ENCODE measurements around the gene LIPI.
"Not testable (repeated sequence)": the region's sequence is repeated elsewhere in the genome, so short reads cannot be mapped to it uniquely, and the experiment has no call there.

LIPI gene

GRCh38 chr21:14119038-14119437 is 91.7 kb downstream of the LIPI start:
- DNase-seq (ENCODE audit: low read depth in 2 of 3, low spot score in 2 of 3), result no peak

- no peak for DNase-seq (ENCODE audit: low read depth in 2 of 3, low spot score in 2 of 3)
These were observed 94.7 kb downstream of the LIPI start for GRCh38 chr21:14116080-14116481.

- no peak for DNase-seq (ENCODE audit: low read depth in 2 of 3, low spot score in 2 of 3)
These were observed 95.1 kb downstream of the LIPI start for GRCh38 chr21:14115646-14116045.

GRCh38 chr21:14114251-14114650 is 96.5 kb downstream of the LIPI start:
- no peak for DNase-seq (ENCODE audit: low read depth in 2 of 3, low spot score in 2 of 3)

GRCh38 chr21:14104564-14104963 is 106.2 kb downstream of the LIPI start:
- not testable (repeated sequence) for DNase-seq (ENCODE audit: low read depth in 2 of 3, low spot score in 2 of 3)

GRCh38 chr21:14099570-14099969 is 111.2 kb downstream of the LIPI start:
- DNase-seq (ENCODE audit: low read depth in 2 of 3, low spot score in 2 of 3), result no peak

- DNase-seq (ENCODE audit: low read depth in 2 of 3, low spot score in 2 of 3), result no peak
These were observed 112.8 kb downstream of the LIPI start for GRCh38 chr21:14097881-14098499.

- DNase-seq (ENCODE audit: low read depth in 2 of 3, low spot score in 2 of 3), result no peak
These were observed 114.2 kb downstream of the LIPI start for GRCh38 chr21:14096577-14096976.

- no peak for DNase-seq (ENCODE audit: low read depth in 2 of 3, low spot score in 2 of 3)
These were observed 114.6 kb downstream of the LIPI start for GRCh38 chr21:14096172-14096571.

- no peak for DNase-seq (ENCODE audit: low read depth in 2 of 3, low spot score in 2 of 3)
These were observed 115.7 kb downstream of the LIPI start for GRCh38 chr21:14095056-14095455.

- no peak for DNase-seq (ENCODE audit: low read depth in 2 of 3, low spot score in 2 of 3)
These were observed 117.8 kb downstream of the LIPI start for GRCh38 chr21:14092834-14093560.

GRCh38 chr21:14090184-14090583 is 120.6 kb downstream of the LIPI start:
- DNase-seq (ENCODE audit: low read depth in 2 of 3, low spot score in 2 of 3), result not testable (repeated sequence)

GRCh38 chr21:14088391-14088790 is 122.4 kb downstream of the LIPI start:
- DNase-seq (ENCODE audit: low read depth in 2 of 3, low spot score in 2 of 3), result no peak

GRCh38 chr21:14086553-14086952 is 124.2 kb downstream of the LIPI start:
- DNase-seq (ENCODE audit: low read depth in 2 of 3, low spot score in 2 of 3), result no peak

GRCh38 chr21:14084701-14085100 is 126.1 kb downstream of the LIPI start:
- no peak for DNase-seq (ENCODE audit: low read depth in 2 of 3, low spot score in 2 of 3)

- no peak for DNase-seq (ENCODE audit: low read depth in 2 of 3, low spot score in 2 of 3)
These were observed 126.7 kb downstream of the LIPI start for GRCh38 chr21:14084068-14084501.

GRCh38 chr21:14080764-14081096 is 130.0 kb downstream of the LIPI start:
- DNase-seq (ENCODE audit: low read depth in 2 of 3, low spot score in 2 of 3), result no peak

- no peak for DNase-seq (ENCODE audit: low read depth in 2 of 3, low spot score in 2 of 3)
These were observed 130.6 kb downstream of the LIPI start for GRCh38 chr21:14080040-14080763.

GRCh38 chr21:14078746-14079375 is 131.9 kb downstream of the LIPI start:
- DNase-seq (ENCODE audit: low read depth in 2 of 3, low spot score in 2 of 3), result no peak

GRCh38 chr21:14076143-14076806 is 134.5 kb downstream of the LIPI start:
- DNase-seq (ENCODE audit: low read depth in 2 of 3, low spot score in 2 of 3), result no peak
